Measurements from ENCODE around the gene KRT8.
"Not testable (repeated sequence)": the region's sequence is repeated elsewhere in the genome, so short reads cannot be mapped to it uniquely, and the experiment has no call there.

KRT8 gene

DNA sequence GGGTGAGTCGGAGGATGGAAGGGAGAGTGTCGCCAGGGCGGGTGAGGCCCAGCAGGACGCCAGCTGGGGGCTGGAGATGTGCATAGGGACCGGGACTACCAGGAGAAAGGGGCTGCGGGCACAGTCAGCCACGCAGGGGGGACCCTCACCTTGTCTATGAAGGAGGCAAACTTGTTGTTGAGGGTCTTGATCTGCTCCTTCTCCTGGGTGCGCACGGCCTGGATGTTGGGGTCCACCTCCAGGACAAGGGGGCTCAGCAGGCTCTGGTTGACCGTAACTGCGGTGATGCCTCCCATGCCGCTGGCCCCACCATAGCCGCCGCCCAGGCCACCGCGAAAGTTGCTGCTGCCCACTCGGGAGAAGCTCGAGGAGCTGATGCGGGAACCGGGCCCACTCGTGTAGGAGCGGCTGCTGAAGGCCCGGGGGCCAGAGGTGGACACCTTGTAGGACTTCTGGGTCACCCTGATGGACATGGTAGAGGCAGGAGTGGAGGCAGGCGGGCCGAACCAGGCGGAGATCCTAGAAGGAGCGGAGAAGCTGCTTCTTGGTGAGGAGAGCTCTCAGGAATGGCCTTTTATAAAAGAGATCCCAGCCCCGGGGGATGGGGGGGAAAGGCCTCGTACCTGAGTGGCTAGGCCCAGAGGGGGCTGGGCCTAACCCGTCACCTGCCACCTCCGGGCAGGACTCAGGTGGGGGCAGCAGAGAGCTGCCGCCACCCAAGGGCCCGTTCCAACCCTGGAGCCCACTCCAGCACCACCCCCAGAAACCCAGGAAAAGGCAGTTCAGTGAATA, at the start of gene KRT8:
Gene KRT8 (minus strand): TSS at position 568 of the 792 bp plus-strand sequence. CDS start 95 bp downstream, at position 473.
- H3K27ac ChIP-seq, result peak within 1 kb of the TSS; percentile 2 to 82
- H3K4me3 ChIP-seq, result peak within 1 kb of the TSS; percentile 69
- not testable (repeated sequence) for DNase-seq (ENCODE audit: low spot score)

DNA sequence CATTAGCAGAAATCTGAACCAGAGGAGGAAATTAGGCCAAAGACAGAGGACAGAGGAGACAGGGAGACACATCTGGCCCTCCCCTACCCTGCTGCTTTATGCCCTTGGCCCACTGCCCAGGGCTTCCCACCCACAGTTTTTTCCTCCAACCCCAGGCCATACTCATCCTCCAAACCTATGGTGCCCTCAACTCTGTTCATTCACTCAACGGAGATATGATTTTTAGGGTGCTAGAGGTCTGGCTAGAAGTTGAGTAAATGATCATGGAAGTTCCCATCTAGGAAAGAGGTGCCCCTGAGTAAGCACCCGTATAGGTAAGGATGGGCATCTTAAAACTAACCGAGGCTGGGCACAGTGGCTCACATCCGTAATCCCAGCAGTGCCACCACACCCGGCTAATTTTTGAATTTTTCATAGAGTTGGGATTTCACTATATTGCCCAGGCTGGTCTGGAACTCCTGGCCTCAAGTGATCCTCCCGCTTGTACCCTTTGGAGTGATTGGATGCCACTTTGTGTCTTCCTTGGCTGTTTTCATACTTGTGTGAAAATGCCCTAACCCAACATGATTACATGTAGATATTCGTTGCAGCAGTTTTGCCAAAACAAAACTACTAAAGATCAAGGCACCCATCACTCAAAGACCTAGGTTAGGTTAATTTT, 48.4 kb upstream of the KRT8 start:
- no peak for DNase-seq (ENCODE audit: low spot score)
- no peak overlapping the region for H3K27ac ChIP-seq
- TF ChIP-seq, protein P1, sequence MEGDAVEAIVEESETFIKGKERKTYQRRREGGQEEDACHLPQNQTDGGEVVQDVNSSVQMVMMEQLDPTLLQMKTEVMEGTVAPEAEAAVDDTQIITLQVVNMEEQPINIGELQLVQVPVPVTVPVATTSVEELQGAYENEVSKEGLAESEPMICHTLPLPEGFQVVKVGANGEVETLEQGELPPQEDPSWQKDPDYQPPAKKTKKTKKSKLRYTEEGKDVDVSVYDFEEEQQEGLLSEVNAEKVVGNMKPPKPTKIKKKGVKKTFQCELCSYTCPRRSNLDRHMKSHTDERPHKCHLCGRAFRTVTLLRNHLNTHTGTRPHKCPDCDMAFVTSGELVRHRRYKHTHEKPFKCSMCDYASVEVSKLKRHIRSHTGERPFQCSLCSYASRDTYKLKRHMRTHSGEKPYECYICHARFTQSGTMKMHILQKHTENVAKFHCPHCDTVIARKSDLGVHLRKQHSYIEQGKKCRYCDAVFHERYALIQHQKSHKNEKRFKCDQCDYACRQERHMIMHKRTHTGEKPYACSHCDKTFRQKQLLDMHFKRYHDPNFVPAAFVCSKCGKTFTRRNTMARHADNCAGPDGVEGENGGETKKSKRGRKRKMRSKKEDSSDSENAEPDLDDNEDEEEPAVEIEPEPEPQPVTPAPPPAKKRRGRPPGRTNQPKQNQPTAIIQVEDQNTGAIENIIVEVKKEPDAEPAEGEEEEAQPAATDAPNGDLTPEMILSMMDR (IDR thresholded peaks at IDR 0.05), result no peak
- H3K4me3 ChIP-seq, result no peak overlapping the region

DNA sequence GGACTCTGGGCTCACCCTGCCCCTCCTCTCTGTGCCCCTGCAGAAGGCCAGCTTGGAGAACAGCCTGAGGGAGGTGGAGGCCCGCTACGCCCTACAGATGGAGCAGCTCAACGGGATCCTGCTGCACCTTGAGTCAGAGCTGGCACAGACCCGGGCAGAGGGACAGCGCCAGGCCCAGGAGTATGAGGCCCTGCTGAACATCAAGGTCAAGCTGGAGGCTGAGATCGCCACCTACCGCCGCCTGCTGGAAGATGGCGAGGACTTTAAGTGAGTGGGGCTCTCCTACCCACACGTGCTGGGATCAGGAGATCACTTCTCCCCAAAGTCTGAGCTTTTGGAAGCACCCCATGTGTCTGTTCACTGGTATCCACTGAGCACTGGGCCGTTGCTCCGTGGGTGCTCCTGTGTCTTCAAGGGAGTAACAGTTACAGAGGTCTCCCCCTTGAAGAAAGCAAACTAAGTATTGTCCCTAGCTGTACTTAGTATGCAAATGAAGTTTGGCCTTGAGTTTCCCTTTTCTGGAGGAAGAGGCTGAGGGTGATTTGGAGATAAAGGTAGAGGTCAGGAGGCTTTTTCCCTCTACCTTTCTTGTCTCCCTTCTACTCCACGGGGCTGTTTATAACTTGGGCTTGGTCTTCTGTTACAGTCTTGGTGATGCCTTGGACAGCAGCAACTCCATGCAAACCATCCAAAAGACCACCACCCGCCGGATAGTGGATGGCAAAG, 47.4 kb upstream of the KRT8 start:
- Histone ChIP-seq H3K4me3 (no peak overlapping the region), H3K27ac (no peak overlapping the region)
- TF ChIP-seq, protein P1 (IDR thresholded peaks at IDR 0.05), result no peak
- no peak for DNase-seq (ENCODE audit: low spot score)

DNA sequence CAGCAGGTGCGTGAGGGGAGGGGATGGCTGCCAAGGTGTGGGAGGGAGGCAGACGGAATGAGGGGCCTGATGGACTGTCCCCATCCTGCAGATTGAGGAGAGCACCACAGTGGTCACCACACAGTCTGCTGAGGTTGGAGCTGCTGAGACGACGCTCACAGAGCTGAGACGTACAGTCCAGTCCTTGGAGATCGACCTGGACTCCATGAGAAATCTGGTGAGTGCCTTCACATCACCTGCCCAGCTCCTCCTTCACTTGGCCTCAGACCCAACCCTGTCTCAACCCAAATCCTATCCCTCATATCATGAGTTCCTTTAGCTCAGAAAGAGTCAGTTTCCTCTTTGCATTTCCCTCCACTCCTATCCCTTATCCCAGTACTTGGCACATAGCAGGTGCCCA, 46.8 kb upstream of the KRT8 start:
- DNase-seq (ENCODE audit: low spot score), result no peak
- Histone ChIP-seq H3K27ac (no peak overlapping the region), H3K4me3 (no peak overlapping the region)
- TF ChIP-seq, protein P1 (IDR thresholded peaks at IDR 0.05), result no peak

DNA sequence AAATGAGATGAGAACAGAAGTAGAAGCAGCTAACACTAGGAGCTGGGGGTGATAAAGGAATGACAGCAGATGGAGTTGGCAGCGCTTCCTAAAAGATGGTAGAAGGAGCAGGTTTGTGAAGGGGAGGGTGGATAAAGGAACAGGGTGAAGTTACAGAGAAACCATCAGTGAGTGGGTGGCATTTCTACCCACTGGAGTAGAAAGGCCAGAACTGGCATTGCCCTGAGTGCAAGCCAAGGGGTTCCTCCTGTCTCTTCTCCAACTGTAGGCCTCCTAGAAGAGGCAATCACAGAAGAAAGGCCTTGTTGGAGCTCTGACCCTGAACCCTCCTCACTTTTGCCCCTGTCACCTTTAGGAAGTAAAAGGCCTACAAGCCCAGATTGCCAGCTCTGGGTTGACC, 46.2 kb upstream of the KRT8 start:
- peak overlapping the region in 1 of 2 donors; percentile 76 for H3K27ac ChIP-seq
- H3K4me3 ChIP-seq, result no peak overlapping the region
- TF ChIP-seq, protein P1 (IDR thresholded peaks at IDR 0.05), result no peak
- no peak for DNase-seq (ENCODE audit: low spot score)

DNA sequence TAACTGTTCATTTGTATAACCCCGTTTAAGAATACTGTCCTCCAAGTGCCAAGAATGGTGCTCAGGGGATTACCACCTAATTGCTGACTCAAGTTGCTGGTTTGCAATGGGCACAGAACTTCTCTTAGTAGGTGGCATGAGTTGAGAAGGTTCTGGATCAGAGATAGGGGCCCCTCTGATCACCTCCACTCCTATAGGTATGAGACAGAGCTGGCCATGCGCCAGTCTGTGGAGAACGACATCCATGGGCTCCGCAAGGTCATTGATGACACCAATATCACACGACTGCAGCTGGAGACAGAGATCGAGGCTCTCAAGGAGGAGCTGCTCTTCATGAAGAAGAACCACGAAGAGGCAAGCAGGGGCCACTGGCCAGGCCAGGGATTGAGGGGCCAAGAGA, 45.7 kb upstream of the KRT8 start:
- Histone ChIP-seq H3K27ac (peak overlapping the region in 1 of 2 donors; percentile 76), H3K4me3 (peak overlapping the region; percentile 72)
- TF ChIP-seq, protein P1 (IDR thresholded peaks at IDR 0.05), result no peak
- DNase-seq (ENCODE audit: low spot score), result no peak

Data from coronary artery (tissue), 2 donors.